HepG2 (cell line): ENCODE measurements around the gene ACOX3. TPM values are rescaled to one million over a fixed set of nuclear protein-coding genes. Genes with fewer than 3 reads are reported as not detected.

ENCODE experiments used
- ATAC-seq: fragments of 200-7000 bp; cut with Tn5 transposase; 3 replicates; pipeline ENCODE4 v1.9.1; 2020; ENCODE audit warnings: mild to moderate bottlenecking, moderate library complexity
- BruUV-seq: library from RNA; stranded (reverse); fragments of 400-500 nt; replicated peaks from 2 replicates; lab custom pipeline; 2021; lab: Mats Ljungman, UMichigan
- CTCF ChIA-PET: fragments of 300-600 bp; formaldehyde crosslinking; extraction: SDS; loops from one replicate; lab custom pipeline; 2021; ENCODE audit warnings: low total read pairs, inconsistent platforms, low intra/inter-chr PET ratio; lab: Yijun Ruan, JAX
- POLR2A ChIA-PET: fragments of 350-600 bp; sonication (Branson Sonifier 250); formaldehyde crosslinking; loops from one replicate; lab custom pipeline; 2020; ENCODE audit warnings: antibody characterized with exemption, inconsistent platforms; lab: Yijun Ruan, JAX
- DNase-seq: peaks from one replicate; pipeline ENCODE4 v3.0.0-alpha.2; 2015; ENCODE audit warnings: low spot score
- FAIRE-seq: peaks from 3 replicates; lab custom pipeline; 2011; peaks lifted over from hg19 to GRCh38; lab: Jason Lieb, UNC
- H2AFZ ChIP-seq: one replicate; pipeline ENCODE4 v1.6.1; 2011; ENCODE audit warnings: low read length, inconsistent platforms
- H3K27ac ChIP-seq: fragments of 300-600 bp; 3 replicates; pipeline ENCODE4 v1.8.0; 2011; ENCODE audit warnings: mixed run types, mild to moderate bottlenecking, mixed read lengths, low read length, inconsistent platforms; ENCODE audit not compliant: insufficient read depth; ENCODE audit errors: extremely low read length
- H3K27me3 ChIP-seq, 2 experiments: fragments of 200-600 bp in 1 of 2; 2 replicates in 1 of 2; 3 replicates in 1 of 2; pipeline versions ENCODE4 v1.6.0 to v1.8.0; 2011; ENCODE audit warnings: low read length in 2 of 2, mild to moderate bottlenecking in 2 of 2, moderate library complexity in 2 of 2, inconsistent platforms in 1 of 2; ENCODE audit not compliant: insufficient read depth in 2 of 2, control insufficient read depth in 1 of 2
- H3K36me3 ChIP-seq, 2 experiments: fragments of 200-600 bp in 1 of 2; replicated peaks in 1 of 2; 2 replicates in 1 of 2; 3 replicates in 1 of 2; pipeline versions ENCODE4 v1.5.1 to v1.8.0; 2011; ENCODE audit warnings: low read length in 2 of 2, inconsistent platforms in 1 of 2; ENCODE audit not compliant: insufficient read depth in 2 of 2, control insufficient read depth in 1 of 2
- H3K4me1 ChIP-seq: 2 replicates; pipeline ENCODE4 v1.5.1; 2012; ENCODE audit warnings: low read length, inconsistent platforms; ENCODE audit not compliant: insufficient read depth
- H3K4me2 ChIP-seq: 2 replicates; pipeline ENCODE4 v1.6.0; 2011; ENCODE audit warnings: low read depth, low read length, inconsistent platforms
- H3K4me3 ChIP-seq, 3 experiments: fragments of 200-600 bp in 1 of 3; sonication (generic), shearing (Covaris generic) in 1 of 3; replicated peaks in 1 of 3; 2 replicates each; pipeline ENCODE4 v1.5.1; 2011 to 2016; ENCODE audit warnings: low read length in 3 of 3, inconsistent platforms in 2 of 3, low read depth in 2 of 3, mild to moderate bottlenecking in 2 of 3, control low read depth in 1 of 3, mixed read lengths in 1 of 3; ENCODE audit not compliant: insufficient read depth in 1 of 3
- H3K79me2 ChIP-seq: one replicate; pipeline ENCODE4 v1.6.1; 2011; ENCODE audit warnings: low read length, inconsistent platforms; ENCODE audit not compliant: insufficient read depth
- H3K9ac ChIP-seq: 2 replicates; pipeline ENCODE4 v1.6.0; 2011; ENCODE audit warnings: mild to moderate bottlenecking, low read depth, low read length, inconsistent platforms; ENCODE audit not compliant: insufficient read depth
- H3K9me3 ChIP-seq: 2 replicates; pipeline ENCODE4 v1.5.1; 2012; ENCODE audit warnings: mild to moderate bottlenecking, low read length
- H4K20me1 ChIP-seq: 2 replicates; pipeline ENCODE4 v1.6.0; 2011; ENCODE audit warnings: inconsistent platforms, mild to moderate bottlenecking, low read length, moderate library complexity; ENCODE audit not compliant: insufficient read depth
- FOXO4 ChIP-seq: sonication (generic); formaldehyde crosslinking; conservative IDR thresholded peaks from 2 replicates; pipeline ENCODE4 v1.8.1; 2023; ENCODE audit warnings: missing genetic modification reagents
- KDM2A ChIP-seq: sonication (generic); formaldehyde crosslinking; IDR thresholded peaks from 2 replicates; pipeline ENCODE4 v1.4.0; 2020; ENCODE audit warnings: low read depth, missing genetic modification reagents, borderline replicate concordance
- NCOR1 ChIP-seq: fragments of 200-600 bp; sonication (generic); IDR thresholded peaks from 2 replicates; pipeline ENCODE4 v1.7.0; 2017; ENCODE audit warnings: antibody characterized with exemption, low read length, borderline replicate concordance
- RAD21 ChIP-seq: fragments of 450-650 bp; formaldehyde crosslinking; IDR thresholded peaks from 2 replicates; pipeline ENCODE4 v1.5.0; 2020; ENCODE audit warnings: mild to moderate bottlenecking
- ZNF562 ChIP-seq: sonication (generic); formaldehyde crosslinking; IDR thresholded peaks from 2 replicates; pipeline ENCODE4 v1.8.0; 2022; ENCODE audit warnings: missing genetic modification reagents, borderline replicate concordance
- ZNF713 ChIP-seq: sonication (generic); formaldehyde crosslinking; IDR thresholded peaks from 2 replicates; pipeline ENCODE4 v1.4.0; 2020; ENCODE audit warnings: mild to moderate bottlenecking, missing genetic modification reagents
- WGBS: methylation state at CpG from one replicate; pipeline ENCODE4 v1.1.6; 2017; ENCODE audit warnings: low lambda C conversion rate; 5-methylcytosine and 5-hydroxymethylcytosine counted together
- in situ Hi-C: cut with HindIII; loops from 2 replicates; pipeline ENCODE4 v1.10.0; 2017; ENCODE audit warnings: low pct_unique_long_range_greater_than_20kb; ENCODE audit not compliant: extremely low pct_ligation_motif_present
- intact Hi-C: fragments of 100-400 bp; cut with micrococcal nuclease; formaldehyde crosslinking; loops from one replicate; pipeline ENCODE4 v1.10.0; 2022; ENCODE audit not compliant: unreplicated experiment
- polyA plus RNA-seq, 8 experiments: library from polyadenylated mRNA; depleted of rRNA in 3 of 8; stranded (reverse) in 7 of 8; unstranded in 1 of 8; fragments of >200 nt; fragmentation: Illumina TruSeq in 4 of 8; extraction: Trizol in 4 of 8; gene quantifications; 2 replicates each; pipeline versions ENCODE4 v1.2.1 to v1.2.3, GENCODE V29; 2011 to 2016; ENCODE audit warnings: low read depth in 4 of 8, missing spikeins in 1 of 8, mixed read lengths in 1 of 8; ENCODE audit not compliant: insufficient read depth in 1 of 8
- total RNA-seq, 5 experiments: library from RNA; depleted of rRNA; stranded (reverse); fragments of >200 nt; fragmentation: Illumina TruSeq; extraction: Trizol; gene quantifications; 2 replicates each; pipeline ENCODE4 v1.2.3, GENCODE V29; 2016; ENCODE audit warnings: low read depth in 1 of 5
- TF ChIP-seq, protein P1 (sequence below): sonication (generic); formaldehyde crosslinking; IDR thresholded peaks from 2 replicates; pipeline ENCODE4 v1.4.0; 2020; ENCODE audit warnings: missing genetic modification reagents

The ACOX3 gene
- total and polyA plus RNA-seq, 2 of the 13 experiments (the other 11 are each of a cell fraction or from before 2014, with no cell fraction given) = 4.2 to 17.8 TPM

DNA sequence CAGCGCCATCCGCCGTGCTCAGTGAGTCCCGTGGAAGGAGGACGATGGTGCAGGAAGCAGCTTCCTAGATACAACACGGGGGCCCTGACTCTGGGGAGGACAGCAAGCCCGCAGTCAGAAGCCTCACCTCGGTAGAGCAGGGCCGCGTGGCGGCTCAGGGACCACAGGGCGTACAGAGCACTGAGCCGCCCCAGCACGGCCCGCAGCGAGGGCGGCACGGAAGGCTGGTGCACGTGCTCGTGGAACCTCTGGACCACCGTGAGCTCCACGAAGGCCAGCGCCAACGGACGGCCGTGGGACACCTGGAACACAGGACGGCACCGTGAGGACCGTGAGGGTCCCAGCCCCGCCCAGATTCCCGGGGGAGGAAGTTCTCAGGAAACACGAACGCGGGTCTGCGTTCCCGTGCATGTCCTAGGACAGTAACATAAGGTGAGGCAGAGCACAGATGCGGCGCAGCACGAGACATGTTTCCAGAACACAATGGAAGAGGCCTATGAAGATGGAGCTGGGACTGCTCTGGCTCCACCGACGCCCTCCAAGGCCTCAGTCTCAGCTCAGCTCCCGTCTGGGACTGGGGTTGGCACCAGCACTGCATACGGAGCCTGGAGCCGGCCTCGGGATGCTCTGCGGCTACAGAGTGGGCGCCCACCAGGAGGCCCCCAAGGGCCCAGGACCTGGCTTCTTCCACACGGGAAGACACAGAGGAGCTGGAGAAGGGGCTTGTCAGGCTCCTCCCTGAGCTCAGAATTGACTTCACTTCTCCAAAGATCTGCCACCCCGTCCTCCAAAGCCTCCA, 65.5 kb downstream of the ACOX3 start:
- no peak for ATAC-seq
- Histone ChIP-seq H3K36me3 (no peaks in the 10 kb centered on the region), H3K79me2 (no peaks in the 10 kb centered on the region), H3K4me2 (no peak overlapping the region), H3K27ac (no peak overlapping the region), H3K9me3 (no peaks in the 10 kb centered on the region), H3K4me1 (no peaks in the 10 kb centered on the region), H2AFZ (no peak overlapping the region), H4K20me1 (no peaks in the 10 kb centered on the region)
- in situ Hi-C loops = no loop called here
- WGBS = 95% methylated on average over 28 of the region's 49 CpGs
- CTCF ChIA-PET = no interaction called here
- POLR2A ChIA-PET = no interaction called here
- TF ChIP-seq ZNF713 (CRISPR knock-in tag) (no peak), ZNF562 (CRISPR knock-in tag) (no peak), RAD21 (CRISPR knock-in tag) (no peak), KDM2A (CRISPR knock-in tag) (no peak), NCOR1 (no peak), FOXO4 (CRISPR knock-in tag) (no peak)
- TF ChIP-seq, protein P1, sequence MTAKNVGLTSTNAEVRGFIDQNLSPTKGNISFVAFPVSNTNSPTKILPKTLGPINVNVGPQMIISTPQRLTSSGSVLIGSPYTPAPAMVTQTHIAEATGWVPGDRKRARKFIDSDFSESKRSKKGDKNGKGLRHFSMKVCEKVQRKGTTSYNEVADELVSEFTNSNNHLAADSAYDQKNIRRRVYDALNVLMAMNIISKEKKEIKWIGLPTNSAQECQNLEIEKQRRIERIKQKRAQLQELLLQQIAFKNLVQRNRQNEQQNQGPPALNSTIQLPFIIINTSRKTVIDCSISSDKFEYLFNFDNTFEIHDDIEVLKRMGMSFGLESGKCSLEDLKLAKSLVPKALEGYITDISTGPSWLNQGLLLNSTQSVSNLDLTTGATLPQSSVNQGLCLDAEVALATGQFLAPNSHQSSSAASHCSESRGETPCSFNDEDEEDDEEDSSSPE (CRISPR knock-in tag) = no peak
- TF ChIP-seq, all 625 proteins: peak for 0
- intact Hi-C loops = no loop called here
- H3K9ac ChIP-seq = no peak overlapping the region
- H3K27me3 ChIP-seq = no peaks in the 10 kb centered on the region
- FAIRE-seq (no peak), DNase-seq (no peak)
- no peak overlapping the region for H3K4me3 ChIP-seq
- no TSS peak for BruUV-seq
